Right hindlimb (tissue), 1 donor: ENCODE measurements around the gene CRY1.
"Not testable (repeated sequence)": the region's sequence is repeated elsewhere in the genome, so short reads cannot be mapped to it uniquely, and the experiment has no call there.

Experiments
- DNase-seq: peaks from one replicate; pipeline ENCODE4 v3.0.0-alpha.2; 2018

The CRY1 gene

GRCh38 chr12:107107381-107107780 is 14.0 kb upstream of the CRY1 start:
- DNase-seq: no peak

- no peak for DNase-seq
These were observed 13.1 kb upstream of the CRY1 start for GRCh38 chr12:107106241-107107025.

GRCh38 chr12:107105410-107105703 is 12.0 kb upstream of the CRY1 start:
- no peak for DNase-seq

GRCh38 chr12:107103516-107103915 is 10.2 kb upstream of the CRY1 start:
- DNase-seq: no peak

GRCh38 chr12:107103097-107103496 is 9.7 kb upstream of the CRY1 start:
- DNase-seq: no peak

- no peak for DNase-seq
These were observed 8.9 kb upstream of the CRY1 start for GRCh38 chr12:107102294-107102693.

GRCh38 chr12:107101651-107102050 is 8.3 kb upstream of the CRY1 start:
- DNase-seq: no peak

- no peak for DNase-seq
These were observed 6.6 kb upstream of the CRY1 start for GRCh38 chr12:107099917-107100316.

GRCh38 chr12:107096571-107096970 is 3.2 kb upstream of the CRY1 start:
- DNase-seq: no peak

- DNase-seq: no peak
These were observed 767 bp upstream of the CRY1 start for GRCh38 chr12:107094183-107094448.

- no peak for DNase-seq
These were observed 506 bp downstream of the CRY1 start for GRCh38 chr12:107092669-107093416.

GRCh38 chr12:107091989-107092641 is 1.2 kb downstream of the CRY1 start:
- peak; percentile 81 for DNase-seq

GRCh38 chr12:107091381-107091780 is 2.0 kb downstream of the CRY1 start:
- DNase-seq: peak; percentile 40

- DNase-seq: no peak
These were observed 2.6 kb downstream of the CRY1 start for GRCh38 chr12:107090711-107091110.

GRCh38 chr12:107088912-107089311 is 4.4 kb downstream of the CRY1 start:
- no peak for DNase-seq

- no peak for DNase-seq
These were observed 7.0 kb downstream of the CRY1 start for GRCh38 chr12:107086314-107086713.

- DNase-seq: no peak
These were observed 11.6 kb downstream of the CRY1 start for GRCh38 chr12:107081778-107082177.

- DNase-seq: no peak
These were observed 13.1 kb downstream of the CRY1 start for GRCh38 chr12:107080299-107080698.

- DNase-seq: no peak
These were observed 14.0 kb downstream of the CRY1 start for GRCh38 chr12:107079172-107080011.

- DNase-seq: not testable (repeated sequence)
These were observed 20.1 kb downstream of the CRY1 start for GRCh38 chr12:107073266-107073665.

GRCh38 chr12:107066691-107067090 is 26.7 kb downstream of the CRY1 start:
- DNase-seq: no peak

GRCh38 chr12:107064687-107065086 is 28.7 kb downstream of the CRY1 start:
- no peak for DNase-seq

GRCh38 chr12:107064243-107064642 is 29.1 kb downstream of the CRY1 start:
- no peak for DNase-seq
